Breast epithelium (tissue), 3 donors: ENCODE data around the gene GIPC1.

ENCODE experiments used
- CTCF ChIP-seq, 3 donors: fragments of 450-650 bp; IDR thresholded peaks; one replicate each; pipeline ENCODE4 v1.5.1; 2016 to 2017; ENCODE audit warnings: antibody characterized with exemption in 3 of 3, mild to moderate bottlenecking in 3 of 3, moderate library complexity in 3 of 3
- POLR2A ChIP-seq: fragments of 450-650 bp; IDR thresholded peaks from one replicate; pipeline ENCODE4 v1.6.1; 2016; ENCODE audit warnings: antibody characterized with exemption, mild to moderate bottlenecking, moderate library complexity

- no peak for TF ChIP-seq CTCF (IDR thresholded peaks at IDR 0.05)
- TF ChIP-seq POLR2A: no peak
These were observed 45.0 kb upstream of the GIPC1 start for GRCh38 chr19:14540741-14541525.
